ENCODE results near the gene STUM. TPM values are rescaled to one million over a fixed set of nuclear protein-coding genes. Genes with fewer than 3 reads are reported as not detected.

Gene STUM
- total and polyA plus RNA-seq, 2 experiments from 2014 or later, result 0.07 TPM; not detected in 1

GRCh38 chr1:226584164-226584563 lies 35.6 kb downstream of the STUM start:
- H3K27ac ChIP-seq, result no peak overlapping the region
- H3K27me3 ChIP-seq, result no peaks in the 10 kb centered on the region
- H3K4me2 ChIP-seq, result no peak overlapping the region
- H3K9me3 ChIP-seq (ENCODE audit: low read depth), result no peaks in the 10 kb centered on the region
- no peak overlapping the region for H2AFZ ChIP-seq
- no peak for TF ChIP-seq EZH2phosphoT487 (IDR thresholded peaks at IDR 0.05; ENCODE audit: low read depth, severe bottlenecking, unreplicated experiment)
- TF ChIP-seq EZH2 (IDR thresholded peaks at IDR 0.05; ENCODE audit: borderline replicate concordance), result no peak
- no peak for TF ChIP-seq CTCF (IDR thresholded peaks at IDR 0.05; ENCODE audit: poor library complexity)
- H3K79me2 ChIP-seq, result no peaks in the 10 kb centered on the region
- H3K9me2 ChIP-seq (replicated peaks; ENCODE audit: insufficient read depth), result no peaks in the 10 kb centered on the region
- DNase-seq (ENCODE audit: low spot score), result no peak
- no peaks in the 10 kb centered on the region for H3K4me1 ChIP-seq (ENCODE audit: insufficient read depth)
- H3K36me3 ChIP-seq (replicated peaks; ENCODE audit: insufficient read depth, low read depth), result no peaks in the 10 kb centered on the region
- 86% methylated on average over 3 of the region's 3 CpGs for WGBS (ENCODE audit: low lambda C conversion rate, missing lambda C conversion rate)
- H3K4me3 ChIP-seq, result no peak overlapping the region
- H4K20me1 ChIP-seq (ENCODE audit: insufficient read depth, poor library complexity, severe bottlenecking), result no peaks in the 10 kb centered on the region

GRCh38 chr1:226586116-226586515 lies 37.6 kb downstream of the STUM start:
- Histone ChIP-seq H4K20me1 (ENCODE audit: insufficient read depth, poor library complexity, severe bottlenecking) (no peaks in the 10 kb centered on the region), H3K79me2 (no peaks in the 10 kb centered on the region), H3K9me3 (ENCODE audit: low read depth) (no peaks in the 10 kb centered on the region), H3K9me2 (replicated peaks; ENCODE audit: insufficient read depth) (no peaks in the 10 kb centered on the region), H2AFZ (no peak overlapping the region), H3K4me3 (no peak overlapping the region), H3K4me2 (no peak overlapping the region), H3K36me3 (replicated peaks; ENCODE audit: insufficient read depth, low read depth) (no peaks in the 10 kb centered on the region), H3K27ac (no peak overlapping the region), H3K4me1 (ENCODE audit: insufficient read depth) (no peaks in the 10 kb centered on the region), H3K27me3 (no peaks in the 10 kb centered on the region)
- WGBS (ENCODE audit: low lambda C conversion rate, missing lambda C conversion rate), result 86% methylated on average over 7 of the region's 7 CpGs
- TF ChIP-seq EZH2 (IDR thresholded peaks at IDR 0.05; ENCODE audit: borderline replicate concordance), result no peak
- no peak for TF ChIP-seq CTCF (IDR thresholded peaks at IDR 0.05; ENCODE audit: poor library complexity)
- TF ChIP-seq EZH2phosphoT487 (IDR thresholded peaks at IDR 0.05; ENCODE audit: low read depth, severe bottlenecking, unreplicated experiment), result no peak
- no peak for DNase-seq (ENCODE audit: low spot score)

GRCh38 chr1:226586650-226587422 lies 38.3 kb downstream of the STUM start:
- Histone ChIP-seq H2AFZ (no peak overlapping the region), H3K4me2 (no peak overlapping the region), H3K27ac (no peak overlapping the region), H3K9me3 (ENCODE audit: low read depth) (no peaks in the 10 kb centered on the region), H3K79me2 (no peaks in the 10 kb centered on the region), H3K9me2 (replicated peaks; ENCODE audit: insufficient read depth) (no peaks in the 10 kb centered on the region), H3K36me3 (replicated peaks; ENCODE audit: insufficient read depth, low read depth) (no peaks in the 10 kb centered on the region), H3K4me3 (no peak overlapping the region), H4K20me1 (ENCODE audit: insufficient read depth, poor library complexity, severe bottlenecking) (no peaks in the 10 kb centered on the region), H3K27me3 (no peaks in the 10 kb centered on the region), H3K4me1 (ENCODE audit: insufficient read depth) (no peaks in the 10 kb centered on the region)
- no peak for DNase-seq (ENCODE audit: low spot score)
- TF ChIP-seq CTCF (IDR thresholded peaks at IDR 0.05; ENCODE audit: poor library complexity) (no peak), EZH2phosphoT487 (IDR thresholded peaks at IDR 0.05; ENCODE audit: low read depth, severe bottlenecking, unreplicated experiment) (no peak), EZH2 (IDR thresholded peaks at IDR 0.05; ENCODE audit: borderline replicate concordance) (no peak)
- WGBS (ENCODE audit: low lambda C conversion rate, missing lambda C conversion rate), result 79% methylated on average over 16 of the region's 16 CpGs
